Liver (tissue), 3 donors: ENCODE measurements around the gene ATP2B2.

ENCODE experiments used
- SP1 ChIP-seq: IDR thresholded peaks from 2 replicates; pipeline ENCODE4 v1.6.1; 2018; ENCODE audit warnings: antibody characterized with exemption, mild to moderate bottlenecking
- TAF1 ChIP-seq: conservative IDR thresholded peaks from 2 replicates; pipeline ENCODE4 v1.6.1; 2016; ENCODE audit warnings: antibody characterized with exemption, mild to moderate bottlenecking
- TF ChIP-seq, protein P1 (sequence below): fragments of 150-350 bp; IDR thresholded peaks from 2 replicates; pipeline ENCODE4 v1.5.1; 2017; ENCODE audit warnings: improper control_type of control experiment, low read depth, low read length; ENCODE audit not compliant: missing input control
- TF ChIP-seq, protein P2 (sequence below): IDR thresholded peaks from 2 replicates; pipeline ENCODE4 v1.6.1; 2016; ENCODE audit warnings: antibody characterized with exemption
- donor health status: healthy.
- donor health status: healthy.

DNA sequence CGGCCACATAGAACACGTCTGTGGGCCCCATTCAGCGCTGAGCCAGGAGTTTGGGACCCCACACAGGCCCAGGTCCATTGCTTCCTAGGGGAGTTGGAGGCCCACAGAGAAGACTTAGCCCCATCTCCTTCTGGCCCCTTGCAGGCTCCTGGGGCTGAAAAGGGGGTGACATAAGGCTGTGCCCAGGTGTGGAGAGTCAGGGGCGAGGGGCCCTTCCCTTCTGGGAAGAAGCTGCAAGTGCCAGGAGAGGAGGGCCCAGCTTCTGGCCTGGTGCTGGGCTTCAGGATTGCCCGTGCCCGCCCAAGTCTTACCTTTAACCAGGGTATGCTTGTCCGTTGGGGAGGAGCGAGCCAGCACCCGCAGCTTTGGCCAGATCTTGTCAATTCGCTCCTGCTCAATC lies 155.6 kb downstream of the ATP2B2 start:
- TF ChIP-seq SP1 = no peak
- TF ChIP-seq TAF1 = no peak
- TF ChIP-seq, protein P1, sequence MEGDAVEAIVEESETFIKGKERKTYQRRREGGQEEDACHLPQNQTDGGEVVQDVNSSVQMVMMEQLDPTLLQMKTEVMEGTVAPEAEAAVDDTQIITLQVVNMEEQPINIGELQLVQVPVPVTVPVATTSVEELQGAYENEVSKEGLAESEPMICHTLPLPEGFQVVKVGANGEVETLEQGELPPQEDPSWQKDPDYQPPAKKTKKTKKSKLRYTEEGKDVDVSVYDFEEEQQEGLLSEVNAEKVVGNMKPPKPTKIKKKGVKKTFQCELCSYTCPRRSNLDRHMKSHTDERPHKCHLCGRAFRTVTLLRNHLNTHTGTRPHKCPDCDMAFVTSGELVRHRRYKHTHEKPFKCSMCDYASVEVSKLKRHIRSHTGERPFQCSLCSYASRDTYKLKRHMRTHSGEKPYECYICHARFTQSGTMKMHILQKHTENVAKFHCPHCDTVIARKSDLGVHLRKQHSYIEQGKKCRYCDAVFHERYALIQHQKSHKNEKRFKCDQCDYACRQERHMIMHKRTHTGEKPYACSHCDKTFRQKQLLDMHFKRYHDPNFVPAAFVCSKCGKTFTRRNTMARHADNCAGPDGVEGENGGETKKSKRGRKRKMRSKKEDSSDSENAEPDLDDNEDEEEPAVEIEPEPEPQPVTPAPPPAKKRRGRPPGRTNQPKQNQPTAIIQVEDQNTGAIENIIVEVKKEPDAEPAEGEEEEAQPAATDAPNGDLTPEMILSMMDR = no peak
- TF ChIP-seq, protein P2, sequence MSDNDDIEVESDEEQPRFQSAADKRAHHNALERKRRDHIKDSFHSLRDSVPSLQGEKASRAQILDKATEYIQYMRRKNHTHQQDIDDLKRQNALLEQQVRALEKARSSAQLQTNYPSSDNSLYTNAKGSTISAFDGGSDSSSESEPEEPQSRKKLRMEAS = no peak
